Measurements from ENCODE around the gene DENND6B.

Gene DENND6B

GRCh38 chr22:50267591-50268390, 59.0 kb downstream of the DENND6B start:
- DNase-seq, result no peak

- no peak for DNase-seq
Observed at GRCh38 chr22:50266994-50267393, 59.8 kb downstream of the DENND6B start.

- no peak for DNase-seq
Observed at GRCh38 chr22:50264946-50265669, 61.7 kb downstream of the DENND6B start.

- DNase-seq, result no peak
Observed at GRCh38 chr22:50264104-50264745, 62.6 kb downstream of the DENND6B start.

GRCh38 chr22:50262973-50263617, 63.7 kb downstream of the DENND6B start:
- DNase-seq, result no peak

- peak; percentile 30 for DNase-seq
Observed at GRCh38 chr22:50262460-50262911, 64.3 kb downstream of the DENND6B start.

- peak; percentile 47 for DNase-seq
Observed at GRCh38 chr22:50261615-50262459, 65.0 kb downstream of the DENND6B start, which contains the start of gene MAPK12. Gene MAPK12 (minus strand): TSS chr22:50261683. CDS start chr22:50261509, 174 bp downstream.

GRCh38 chr22:50260801-50261614, 65.8 kb downstream of the DENND6B start:
- DNase-seq, result peak; percentile 14

GRCh38 chr22:50260434-50260800, 66.4 kb downstream of the DENND6B start:
- DNase-seq, result no peak

- no peak for DNase-seq
Observed at GRCh38 chr22:50259302-50259701, 67.5 kb downstream of the DENND6B start.

All from NCI-H226 (cell line).